HEK293 (cell line): ENCODE measurements around the gene CORO1A.
A peak's percentile ranks its signal among the peaks of the same experiment; 100 is the strongest.

Source experiments
- CTCF ChIA-PET: fragments of 350-600 bp; formaldehyde crosslinking; extraction: SDS; loops from one replicate; lab custom pipeline; 2021; ENCODE audit warnings: antibody characterized with exemption; lab: Yijun Ruan, JAX
- POLR2A ChIA-PET: fragments of 300-600 bp; formaldehyde crosslinking; extraction: SDS; loops from one replicate; lab custom pipeline; 2020; ENCODE audit warnings: antibody characterized with exemption, inconsistent platforms; lab: Yijun Ruan, JAX
- H3K27ac ChIP-seq: fragments of 200-500 bp; sonication (Bioruptor generic); 2 replicates; pipeline ENCODE4 v1.5.1; 2014; ENCODE audit warnings: low read depth, low read length, control low read depth, inconsistent platforms; ENCODE audit errors: extremely low read depth
- H3K36me3 ChIP-seq, 2 experiments: fragments of 200-500 bp in 1 of 2; sonication (Bioruptor generic) in 1 of 2; 1 replicate in 1 of 2; 2 replicates in 1 of 2; pipeline ENCODE4 v1.5.1; 2014 to 2017; ENCODE audit warnings: inconsistent platforms in 2 of 2, low read length in 2 of 2; ENCODE audit not compliant: control insufficient read depth in 2 of 2, insufficient read depth in 1 of 2
- H3K4me1 ChIP-seq: fragments of 200-500 bp; sonication (Bioruptor generic); 2 replicates; pipeline ENCODE4 v1.5.1; 2014; ENCODE audit warnings: mild to moderate bottlenecking, low read length, inconsistent platforms; ENCODE audit not compliant: control insufficient read depth, insufficient read depth
- H3K4me3 ChIP-seq: 2 replicates; pipeline ENCODE4 v1.5.1; 2011; ENCODE audit warnings: low read depth, mild to moderate bottlenecking, control low read depth, low read length, moderate library complexity
- H3K9me3 ChIP-seq: fragments of 200-500 bp; sonication (Bioruptor generic); 2 replicates; pipeline ENCODE4 v1.5.1; 2014; ENCODE audit warnings: low read depth, low read length, inconsistent platforms; ENCODE audit not compliant: control insufficient read depth, insufficient read depth
- GLI2 ChIP-seq: fragments of 450-650 bp; formaldehyde crosslinking; IDR thresholded peaks from 2 replicates; pipeline ENCODE4; 2017; ENCODE audit warnings: missing biosample characterization, missing genetic modification characterization, low read depth, borderline replicate concordance
- HOXA7 ChIP-seq: sonication (generic); formaldehyde crosslinking; IDR thresholded peaks from 2 replicates; pipeline ENCODE4 v1.8.1; 2022; ENCODE audit warnings: missing genetic modification reagents, borderline replicate concordance
- KLF10 ChIP-seq: fragments of 450-650 bp; IDR thresholded peaks from 2 replicates; pipeline ENCODE4 v1.5.1; 2018; ENCODE audit warnings: missing biosample characterization, mild to moderate bottlenecking, missing genetic modification characterization
- RBAK ChIP-seq: fragments of 450-650 bp; formaldehyde crosslinking; IDR thresholded peaks from 2 replicates; pipeline ENCODE4 v1.5.1; 2016; ENCODE audit warnings: missing biosample characterization, missing genetic modification characterization
- SETDB1 ChIP-seq: IDR thresholded peaks from one replicate; pipeline ENCODE4 v1.6.1; 2017; ENCODE audit warnings: mild to moderate bottlenecking, low read length, moderate library complexity, mixed read lengths; ENCODE audit not compliant: insufficient read length
- YY1 ChIP-seq: fragments of 450-650 bp; formaldehyde crosslinking; IDR thresholded peaks from 2 replicates; pipeline ENCODE4 v1.5.1; 2018; ENCODE audit warnings: missing biosample characterization, missing genetic modification characterization
- ZEB2 ChIP-seq: fragments of 450-650 bp; formaldehyde crosslinking; IDR thresholded peaks from 2 replicates; pipeline ENCODE4 v1.5.1; 2016; ENCODE audit warnings: missing biosample characterization, missing genetic modification characterization
- ZFP41 ChIP-seq: fragments of 450-650 bp; formaldehyde crosslinking; IDR thresholded peaks from 2 replicates; pipeline ENCODE4 v1.5.1; 2016; ENCODE audit warnings: missing biosample characterization, missing genetic modification characterization, borderline replicate concordance
- ZNF112 ChIP-seq: fragments of 450-650 bp; formaldehyde crosslinking; IDR thresholded peaks from 2 replicates; pipeline ENCODE4 v1.5.0; 2017; ENCODE audit warnings: missing biosample characterization, missing genetic modification characterization
- ZNF133 ChIP-seq: fragments of 450-650 bp; formaldehyde crosslinking; IDR thresholded peaks from 2 replicates; pipeline ENCODE4 v1.5.1; 2016; ENCODE audit warnings: missing biosample characterization, missing genetic modification characterization
- ZNF140 ChIP-seq: fragments of 450-650 bp; formaldehyde crosslinking; IDR thresholded peaks from 2 replicates; pipeline ENCODE4 v1.5.1; 2016; ENCODE audit warnings: missing biosample characterization, missing genetic modification characterization
- ZNF202 ChIP-seq: fragments of 450-650 bp; formaldehyde crosslinking; IDR thresholded peaks from 2 replicates; pipeline ENCODE4 v1.5.1; 2016; ENCODE audit warnings: missing biosample characterization, missing genetic modification characterization, borderline replicate concordance
- ZNF23 ChIP-seq: fragments of 450-650 bp; formaldehyde crosslinking; IDR thresholded peaks from 2 replicates; pipeline ENCODE4 v1.5.1; 2016; ENCODE audit warnings: missing biosample characterization, missing genetic modification characterization, borderline replicate concordance
- ZNF239 ChIP-seq: fragments of 450-650 bp; formaldehyde crosslinking; IDR thresholded peaks from 2 replicates; pipeline ENCODE4 v1.5.1; 2016; ENCODE audit warnings: missing biosample characterization, missing genetic modification characterization
- ZNF292 ChIP-seq: fragments of 450-650 bp; formaldehyde crosslinking; IDR thresholded peaks from 2 replicates; pipeline ENCODE4 v1.5.1; 2016; ENCODE audit warnings: low read depth, missing biosample characterization, missing genetic modification characterization, borderline replicate concordance
- ZNF341 ChIP-seq: fragments of 450-650 bp; formaldehyde crosslinking; IDR thresholded peaks from 2 replicates; pipeline ENCODE4; 2016; ENCODE audit warnings: low read depth, missing biosample characterization, missing genetic modification characterization
- ZNF394 ChIP-seq: fragments of 450-650 bp; formaldehyde crosslinking; IDR thresholded peaks from 2 replicates; pipeline ENCODE4 v1.5.1; 2016; ENCODE audit warnings: missing biosample characterization, missing genetic modification characterization, mild to moderate bottlenecking, moderate library complexity, borderline replicate concordance
- ZNF426 ChIP-seq: fragments of 450-650 bp; formaldehyde crosslinking; IDR thresholded peaks from 2 replicates; pipeline ENCODE4 v1.5.1; 2017; ENCODE audit warnings: missing biosample characterization, missing genetic modification characterization, mild to moderate bottlenecking, inconsistent platforms, moderate library complexity
- ZNF433 ChIP-seq: fragments of 450-650 bp; formaldehyde crosslinking; IDR thresholded peaks from 2 replicates; pipeline ENCODE4 v1.5.1; 2016; ENCODE audit warnings: missing biosample characterization, missing genetic modification characterization, low read depth
- ZNF555 ChIP-seq: fragments of 450-650 bp; formaldehyde crosslinking; conservative IDR thresholded peaks from 2 replicates; pipeline ENCODE4 v1.5.1; 2017; ENCODE audit warnings: missing biosample characterization, mild to moderate bottlenecking, missing genetic modification characterization, inconsistent platforms
- ZNF558 ChIP-seq: fragments of 450-650 bp; formaldehyde crosslinking; IDR thresholded peaks from 2 replicates; pipeline ENCODE4 v1.5.1; 2016; ENCODE audit warnings: missing biosample characterization, missing genetic modification characterization
- ZNF623 ChIP-seq: fragments of 450-650 bp; formaldehyde crosslinking; IDR thresholded peaks from 2 replicates; pipeline ENCODE4 v1.5.1; 2016; ENCODE audit warnings: missing biosample characterization, missing genetic modification characterization
- ZNF654 ChIP-seq: fragments of 450-650 bp; formaldehyde crosslinking; IDR thresholded peaks from 2 replicates; pipeline ENCODE4 v1.5.1; 2016; ENCODE audit warnings: low read depth, missing biosample characterization, missing genetic modification characterization
- ZNF664 ChIP-seq: fragments of 450-650 bp; formaldehyde crosslinking; IDR thresholded peaks from 2 replicates; pipeline ENCODE4 v1.5.1; 2016; ENCODE audit warnings: missing biosample characterization, missing genetic modification characterization
- TF ChIP-seq, protein P1 (sequence below): fragments of 450-650 bp; formaldehyde crosslinking; conservative IDR thresholded peaks from 2 replicates; pipeline ENCODE4 v1.5.1; 2016; ENCODE audit warnings: low read depth, missing biosample characterization, missing genetic modification characterization
- TF ChIP-seq, protein P2 (sequence below): fragments of 450-650 bp; formaldehyde crosslinking; IDR thresholded peaks from 2 replicates; pipeline ENCODE4 v1.5.1; 2016; ENCODE audit warnings: missing biosample characterization, missing genetic modification characterization

CORO1A gene

DNA sequence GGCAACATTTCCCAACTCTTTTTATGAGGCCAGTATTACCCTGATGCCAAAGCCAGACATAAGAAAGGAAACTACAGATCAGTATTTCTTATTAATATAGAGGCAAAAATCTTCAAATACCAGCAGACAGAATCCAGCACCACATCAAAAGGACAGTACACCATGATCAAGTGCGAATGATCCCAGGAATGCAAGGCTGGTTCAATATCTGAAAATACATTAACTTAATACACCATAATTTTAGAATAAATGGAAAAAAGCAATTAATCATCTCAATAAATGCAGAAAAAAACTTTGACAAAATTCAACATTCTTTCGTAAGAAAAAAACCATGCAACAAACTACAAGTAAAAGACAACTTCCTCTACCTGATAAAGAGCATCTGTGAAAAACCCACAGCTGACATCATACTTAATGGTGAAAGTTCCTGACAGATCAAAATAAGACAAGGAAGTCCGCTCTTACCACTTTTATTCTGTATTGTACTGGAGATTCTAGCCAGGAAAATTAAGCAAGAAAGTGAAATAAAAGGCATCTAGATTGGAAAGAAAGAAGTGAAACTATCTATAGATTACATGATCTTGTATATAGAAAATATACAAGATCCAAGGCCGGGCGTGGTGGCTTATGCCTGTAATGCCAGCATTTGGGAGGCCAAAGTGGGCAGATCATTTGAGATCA is 34.0 kb upstream of the CORO1A start:
- no peak overlapping the region for H3K4me3 ChIP-seq
- H3K27ac ChIP-seq, result no peak overlapping the region
- CTCF ChIA-PET, result no interaction called here
- no peaks in the 10 kb centered on the region for H3K9me3 ChIP-seq
- TF ChIP-seq SETDB1 (peak; percentile 84), ZNF654 (tag by site-specific recombination) (no peak), ZNF133 (no peak), ZNF112 (tag by site-specific recombination) (no peak), ZEB2 (tag by site-specific recombination) (no peak), ZNF664 (tag by site-specific recombination) (no peak), ZNF292 (tag by site-specific recombination) (no peak)
- H3K4me1 ChIP-seq, result no peaks in the 10 kb centered on the region
- H3K36me3 ChIP-seq, result no peaks in the 10 kb centered on the region
- POLR2A ChIA-PET, result no interaction called here

DNA sequence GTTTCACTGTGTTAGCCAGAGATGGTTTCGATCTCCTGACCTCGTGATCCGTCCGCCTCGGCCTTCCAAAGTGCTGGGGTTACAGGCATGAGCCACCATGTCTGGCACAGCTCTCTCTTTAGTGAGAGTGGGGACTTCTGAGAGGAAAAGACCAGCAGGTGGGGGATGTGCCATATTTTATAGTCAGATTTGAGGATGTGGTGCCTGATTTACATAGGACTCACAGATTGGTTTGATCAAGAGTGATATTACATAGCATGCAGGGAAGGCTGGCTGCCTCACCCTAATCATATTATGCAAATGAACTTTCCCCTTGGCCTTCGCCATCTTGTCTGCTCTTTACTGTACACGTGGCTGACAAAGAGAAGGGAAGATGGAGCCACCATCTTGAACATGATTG is 32.3 kb upstream of the CORO1A start:
- H3K4me1 ChIP-seq, result no peaks in the 10 kb centered on the region
- H3K9me3 ChIP-seq, result no peaks in the 10 kb centered on the region
- no peak overlapping the region for H3K27ac ChIP-seq
- no peak for TF ChIP-seq ZNF433 (tag by site-specific recombination)
- no peak for TF ChIP-seq ZNF133
- TF ChIP-seq SETDB1, result no peak
- no peak for TF ChIP-seq ZNF23 (tag by site-specific recombination)
- no peak for TF ChIP-seq GLI2
- TF ChIP-seq YY1 (tag by site-specific recombination), result no peak
- TF ChIP-seq KLF10 (tag by site-specific recombination), result no peak
- TF ChIP-seq ZNF341, result no peak
- ChIA-PET CTCF (interaction anchor here (0.6 kb wide), 1 partner anchor 230 kb away, joined by 4 read pairs; no protein-coding TSS in a partner anchor), POLR2A (interaction anchor here (0.6 kb wide), 1 partner anchor 10 kb away, joined by 7 read pairs; no protein-coding TSS in a partner anchor)
- no peaks in the 10 kb centered on the region for H3K36me3 ChIP-seq
- H3K4me3 ChIP-seq, result no peak overlapping the region

DNA sequence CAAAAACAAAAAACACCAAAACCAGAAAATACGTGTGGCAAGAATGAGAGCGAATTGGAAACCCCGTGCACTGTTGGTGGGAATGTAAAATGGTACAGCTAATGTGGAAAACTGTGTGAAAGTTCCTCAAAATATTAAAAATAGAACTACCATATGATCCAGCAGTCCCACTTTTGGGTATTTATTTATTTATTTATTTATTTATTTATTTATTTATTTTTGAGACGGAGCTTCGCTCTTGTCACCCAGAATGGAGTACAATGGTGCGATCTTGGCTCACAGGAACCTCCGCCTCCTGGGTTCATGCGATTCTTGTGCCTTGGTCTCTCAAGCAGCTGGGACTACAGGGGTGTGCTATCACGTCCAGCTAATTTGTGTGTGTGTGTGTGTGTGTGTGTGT is 30.9 kb upstream of the CORO1A start:
- CTCF ChIA-PET, result no interaction called here
- Histone ChIP-seq H3K27ac (no peak overlapping the region), H3K36me3 (no peaks in the 10 kb centered on the region), H3K4me3 (no peak overlapping the region), H3K9me3 (no peaks in the 10 kb centered on the region), H3K4me1 (no peaks in the 10 kb centered on the region)
- POLR2A ChIA-PET, result no interaction called here
- TF ChIP-seq ZFP41 (tag by site-specific recombination) (no peak), ZNF140 (tag by site-specific recombination) (peak; percentile 40; the same call in 1 of the 2 replicates), ZNF239 (tag by site-specific recombination) (no peak), RBAK (tag by site-specific recombination) (0 out of 2 replicates have a peak, but pooled peaks have one; percentile 14), ZNF426 (peak; percentile 79), HOXA7 (no peak), ZNF202 (tag by site-specific recombination) (0 out of 2 replicates have a peak, but pooled peaks have one; percentile 31), ZNF394 (peak; percentile 90), ZNF623 (tag by site-specific recombination) (peak; percentile 61), ZNF558 (tag by site-specific recombination) (peak; percentile 64; the same call in 1 of the 2 replicates), ZNF555 (peak; percentile 57)
- TF ChIP-seq, protein P1, sequence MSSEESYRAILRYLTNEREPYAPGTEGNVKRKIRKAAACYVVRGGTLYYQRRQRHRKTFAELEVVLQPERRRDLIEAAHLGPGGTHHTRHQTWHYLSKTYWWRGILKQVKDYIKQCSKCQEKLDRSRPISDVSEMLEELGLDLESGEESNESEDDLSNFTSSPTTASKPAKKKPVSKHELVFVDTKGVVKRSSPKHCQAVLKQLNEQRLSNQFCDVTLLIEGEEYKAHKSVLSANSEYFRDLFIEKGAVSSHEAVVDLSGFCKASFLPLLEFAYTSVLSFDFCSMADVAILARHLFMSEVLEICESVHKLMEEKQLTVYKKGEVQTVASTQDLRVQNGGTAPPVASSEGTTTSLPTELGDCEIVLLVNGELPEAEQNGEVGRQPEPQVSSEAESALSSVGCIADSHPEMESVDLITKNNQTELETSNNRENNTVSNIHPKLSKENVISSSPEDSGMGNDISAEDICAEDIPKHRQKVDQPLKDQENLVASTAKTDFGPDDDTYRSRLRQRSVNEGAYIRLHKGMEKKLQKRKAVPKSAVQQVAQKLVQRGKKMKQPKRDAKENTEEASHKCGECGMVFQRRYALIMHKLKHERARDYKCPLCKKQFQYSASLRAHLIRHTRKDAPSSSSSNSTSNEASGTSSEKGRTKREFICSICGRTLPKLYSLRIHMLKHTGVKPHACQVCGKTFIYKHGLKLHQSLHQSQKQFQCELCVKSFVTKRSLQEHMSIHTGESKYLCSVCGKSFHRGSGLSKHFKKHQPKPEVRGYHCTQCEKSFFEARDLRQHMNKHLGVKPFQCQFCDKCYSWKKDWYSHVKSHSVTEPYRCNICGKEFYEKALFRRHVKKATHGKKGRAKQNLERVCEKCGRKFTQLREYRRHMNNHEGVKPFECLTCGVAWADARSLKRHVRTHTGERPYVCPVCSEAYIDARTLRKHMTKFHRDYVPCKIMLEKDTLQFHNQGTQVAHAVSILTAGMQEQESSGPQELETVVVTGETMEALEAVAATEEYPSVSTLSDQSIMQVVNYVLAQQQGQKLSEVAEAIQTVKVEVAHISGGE (tag by site-specific recombination), result peak; percentile 68
- TF ChIP-seq, protein P2, sequence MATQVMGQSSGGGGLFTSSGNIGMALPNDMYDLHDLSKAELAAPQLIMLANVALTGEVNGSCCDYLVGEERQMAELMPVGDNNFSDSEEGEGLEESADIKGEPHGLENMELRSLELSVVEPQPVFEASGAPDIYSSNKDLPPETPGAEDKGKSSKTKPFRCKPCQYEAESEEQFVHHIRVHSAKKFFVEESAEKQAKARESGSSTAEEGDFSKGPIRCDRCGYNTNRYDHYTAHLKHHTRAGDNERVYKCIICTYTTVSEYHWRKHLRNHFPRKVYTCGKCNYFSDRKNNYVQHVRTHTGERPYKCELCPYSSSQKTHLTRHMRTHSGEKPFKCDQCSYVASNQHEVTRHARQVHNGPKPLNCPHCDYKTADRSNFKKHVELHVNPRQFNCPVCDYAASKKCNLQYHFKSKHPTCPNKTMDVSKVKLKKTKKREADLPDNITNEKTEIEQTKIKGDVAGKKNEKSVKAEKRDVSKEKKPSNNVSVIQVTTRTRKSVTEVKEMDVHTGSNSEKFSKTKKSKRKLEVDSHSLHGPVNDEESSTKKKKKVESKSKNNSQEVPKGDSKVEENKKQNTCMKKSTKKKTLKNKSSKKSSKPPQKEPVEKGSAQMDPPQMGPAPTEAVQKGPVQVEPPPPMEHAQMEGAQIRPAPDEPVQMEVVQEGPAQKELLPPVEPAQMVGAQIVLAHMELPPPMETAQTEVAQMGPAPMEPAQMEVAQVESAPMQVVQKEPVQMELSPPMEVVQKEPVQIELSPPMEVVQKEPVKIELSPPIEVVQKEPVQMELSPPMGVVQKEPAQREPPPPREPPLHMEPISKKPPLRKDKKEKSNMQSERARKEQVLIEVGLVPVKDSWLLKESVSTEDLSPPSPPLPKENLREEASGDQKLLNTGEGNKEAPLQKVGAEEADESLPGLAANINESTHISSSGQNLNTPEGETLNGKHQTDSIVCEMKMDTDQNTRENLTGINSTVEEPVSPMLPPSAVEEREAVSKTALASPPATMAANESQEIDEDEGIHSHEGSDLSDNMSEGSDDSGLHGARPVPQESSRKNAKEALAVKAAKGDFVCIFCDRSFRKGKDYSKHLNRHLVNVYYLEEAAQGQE (tag by site-specific recombination), result peak; percentile 40; the same call in 1 of the 2 replicates
